ENCODE results near the gene BLVRB.

DNA sequence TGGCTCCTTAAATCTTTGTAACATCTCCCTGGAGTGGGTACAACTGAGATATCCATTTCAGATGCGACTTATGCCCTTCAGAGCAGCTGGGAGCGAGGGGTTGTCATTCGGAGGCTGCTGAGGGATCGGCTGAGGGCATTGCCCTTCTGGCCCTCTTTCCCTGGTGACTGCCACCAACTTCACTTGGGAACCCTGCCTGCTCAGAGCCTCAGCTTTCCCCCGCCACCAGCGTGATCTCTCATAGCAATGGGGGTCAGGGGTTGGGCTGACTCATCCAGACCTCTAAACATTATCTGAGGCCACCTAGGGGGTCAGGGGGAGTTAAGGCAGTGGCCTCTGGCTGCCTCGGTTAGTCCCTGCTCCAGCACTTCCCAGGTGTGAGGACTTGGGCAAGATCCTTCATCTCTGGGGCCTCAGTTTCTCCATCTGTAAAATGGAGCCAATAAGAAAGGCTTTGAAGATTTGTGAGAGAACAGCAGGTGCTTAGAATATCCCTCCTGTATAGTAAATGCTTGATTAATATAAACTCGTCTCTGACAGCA is 53.5 kb downstream of the BLVRB start:
- TF ChIP-seq, protein P1, sequence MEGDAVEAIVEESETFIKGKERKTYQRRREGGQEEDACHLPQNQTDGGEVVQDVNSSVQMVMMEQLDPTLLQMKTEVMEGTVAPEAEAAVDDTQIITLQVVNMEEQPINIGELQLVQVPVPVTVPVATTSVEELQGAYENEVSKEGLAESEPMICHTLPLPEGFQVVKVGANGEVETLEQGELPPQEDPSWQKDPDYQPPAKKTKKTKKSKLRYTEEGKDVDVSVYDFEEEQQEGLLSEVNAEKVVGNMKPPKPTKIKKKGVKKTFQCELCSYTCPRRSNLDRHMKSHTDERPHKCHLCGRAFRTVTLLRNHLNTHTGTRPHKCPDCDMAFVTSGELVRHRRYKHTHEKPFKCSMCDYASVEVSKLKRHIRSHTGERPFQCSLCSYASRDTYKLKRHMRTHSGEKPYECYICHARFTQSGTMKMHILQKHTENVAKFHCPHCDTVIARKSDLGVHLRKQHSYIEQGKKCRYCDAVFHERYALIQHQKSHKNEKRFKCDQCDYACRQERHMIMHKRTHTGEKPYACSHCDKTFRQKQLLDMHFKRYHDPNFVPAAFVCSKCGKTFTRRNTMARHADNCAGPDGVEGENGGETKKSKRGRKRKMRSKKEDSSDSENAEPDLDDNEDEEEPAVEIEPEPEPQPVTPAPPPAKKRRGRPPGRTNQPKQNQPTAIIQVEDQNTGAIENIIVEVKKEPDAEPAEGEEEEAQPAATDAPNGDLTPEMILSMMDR (optimal IDR thresholded peaks at IDR 0.05 in 1 of 3, IDR thresholded peaks at IDR 0.05 in 1 of 3, conservative IDR thresholded peaks at IDR 0.05 in 1 of 3; ENCODE audit: extremely low read depth in 1 of 3, insufficient read depth in 2 of 3, low read length in 3 of 3): no peak
- TF ChIP-seq EZH2 (IDR thresholded peaks at IDR 0.05; ENCODE audit: low read length): no peak
